ENCODE data around the gene DLX4. TPM values are rescaled to one million over a fixed set of nuclear protein-coding genes. Genes with fewer than 3 reads are reported as not detected.

DLX4 gene
- total and polyA plus RNA-seq, 4 donors = 0.45 to 2.2 (median 0.72) TPM

GRCh38 chr17:49996495-49997300 lies 27.7 kb downstream of the DLX4 start:
- Histone ChIP-seq H3K4me1 (ENCODE audit: control insufficient read depth in 5 of 5, insufficient read depth in 5 of 5, low read length in 5 of 5) (peaks cover 0 to 30% (median 9%) of the 10 kb centered on the region in 5 donors), H3K4me3 (no peak overlapping the region), H3K27ac (ENCODE audit: low read depth in 1 of 2, low read length in 1 of 2) (no peak overlapping the region), H3K27me3 (ENCODE audit: control insufficient read depth in 3 of 3, insufficient read depth in 3 of 3, low read length in 2 of 3) (peaks cover 0 to 67% (median 49%) of the 10 kb centered on the region in 3 donors), H3K9ac (ENCODE audit: insufficient read depth in 1 of 2, low read length in 2 of 2) (no peak overlapping the region), H3K9me3 (ENCODE audit: control insufficient read depth in 4 of 4, insufficient read depth in 3 of 4, low read length in 3 of 4) (peaks cover 0 to 2% (median 0%) of the 10 kb centered on the region in 4 donors), H3K36me3 (ENCODE audit: control insufficient read depth in 4 of 4, insufficient read depth in 4 of 4, low read length in 4 of 4) (no peaks in the 10 kb centered on the region)
- peak; percentile 93 for TF ChIP-seq CTCF (IDR thresholded peaks at IDR 0.05; ENCODE audit: control extremely low read depth, extremely low read depth)
- ATAC-seq (ENCODE audit: insufficient read depth, low FRiP score) (no peak), DNase-seq (peak; percentile 58 to 74 (median 60))
- 1% methylated on average over 51 to 58 of the region's 58 CpGs for WGBS, 2 donors

GRCh38 chr17:49997301-49997650 lies 28.3 kb downstream of the DLX4 start:
- peaks cover 0 to 2% (median 0%) of the 10 kb centered on the region in 4 donors for H3K9me3 ChIP-seq (ENCODE audit: control insufficient read depth in 4 of 4, insufficient read depth in 3 of 4, low read length in 3 of 4)
- H3K36me3 ChIP-seq (ENCODE audit: control insufficient read depth in 4 of 4, insufficient read depth in 4 of 4, low read length in 4 of 4) = no peaks in the 10 kb centered on the region
- ATAC-seq (ENCODE audit: insufficient read depth, low FRiP score) (no peak), DNase-seq (no peak)
- no peak overlapping the region for H3K9ac ChIP-seq (ENCODE audit: insufficient read depth in 1 of 2, low read length in 2 of 2)
- H3K27ac ChIP-seq (ENCODE audit: low read depth in 1 of 2, low read length in 1 of 2) = no peak overlapping the region
- peaks cover 0 to 61% (median 49%) of the 10 kb centered on the region in 3 donors for H3K27me3 ChIP-seq (ENCODE audit: control insufficient read depth in 3 of 3, insufficient read depth in 3 of 3, low read length in 2 of 3)
- TF ChIP-seq CTCF (IDR thresholded peaks at IDR 0.05; ENCODE audit: control extremely low read depth, extremely low read depth) = no peak
- H3K4me1 ChIP-seq (ENCODE audit: control insufficient read depth in 5 of 5, insufficient read depth in 5 of 5, low read length in 5 of 5) = peaks cover 0 to 30% (median 9%) of the 10 kb centered on the region in 5 donors
- 28 to 36% methylated on average over 6 of the region's 6 CpGs for WGBS, 2 donors
- H3K4me3 ChIP-seq = no peak overlapping the region

- Histone ChIP-seq H3K36me3 (ENCODE audit: control insufficient read depth in 4 of 4, insufficient read depth in 4 of 4, low read length in 4 of 4) (no peaks in the 10 kb centered on the region), H3K4me1 (ENCODE audit: control insufficient read depth in 5 of 5, insufficient read depth in 5 of 5, low read length in 5 of 5) (peaks cover 0 to 28% (median 6%) of the 10 kb centered on the region in 5 donors), H3K27me3 (ENCODE audit: control insufficient read depth in 3 of 3, insufficient read depth in 3 of 3, low read length in 2 of 3) (peaks cover 0 to 55% (median 46%) of the 10 kb centered on the region in 3 donors), H3K9ac (ENCODE audit: insufficient read depth in 1 of 2, low read length in 2 of 2) (no peak overlapping the region), H3K9me3 (ENCODE audit: control insufficient read depth in 4 of 4, insufficient read depth in 3 of 4, low read length in 3 of 4) (peaks cover 0 to 2% (median 0%) of the 10 kb centered on the region in 4 donors), H3K27ac (ENCODE audit: low read depth in 1 of 2, low read length in 1 of 2) (no peak overlapping the region), H3K4me3 (no peak overlapping the region)
- 42 to 53% methylated on average over 20 of the region's 20 CpGs for WGBS, 2 donors
- peak; percentile 73 for ATAC-seq (ENCODE audit: insufficient read depth, low FRiP score)
- peak; percentile 85 for TF ChIP-seq CTCF (IDR thresholded peaks at IDR 0.05; ENCODE audit: control extremely low read depth, extremely low read depth)
- peak; percentile 89 to 92 (median 91) for DNase-seq
Measured at GRCh38 chr17:49997773-49998703, 29.0 kb downstream of the DLX4 start.

Data from lung (tissue), 12 donors.